ENCODE data around the gene RAC3.
A peak's percentile ranks its signal among the peaks of the same experiment; 100 is the strongest.

RAC3 gene

GRCh38 chr17:82021900-82022309 lies 9.6 kb upstream of the RAC3 start:
- peak overlapping the region; percentile 84 for H3K4me3 ChIP-seq (ENCODE audit: low read depth, low read length)
- TF ChIP-seq, protein P1, sequence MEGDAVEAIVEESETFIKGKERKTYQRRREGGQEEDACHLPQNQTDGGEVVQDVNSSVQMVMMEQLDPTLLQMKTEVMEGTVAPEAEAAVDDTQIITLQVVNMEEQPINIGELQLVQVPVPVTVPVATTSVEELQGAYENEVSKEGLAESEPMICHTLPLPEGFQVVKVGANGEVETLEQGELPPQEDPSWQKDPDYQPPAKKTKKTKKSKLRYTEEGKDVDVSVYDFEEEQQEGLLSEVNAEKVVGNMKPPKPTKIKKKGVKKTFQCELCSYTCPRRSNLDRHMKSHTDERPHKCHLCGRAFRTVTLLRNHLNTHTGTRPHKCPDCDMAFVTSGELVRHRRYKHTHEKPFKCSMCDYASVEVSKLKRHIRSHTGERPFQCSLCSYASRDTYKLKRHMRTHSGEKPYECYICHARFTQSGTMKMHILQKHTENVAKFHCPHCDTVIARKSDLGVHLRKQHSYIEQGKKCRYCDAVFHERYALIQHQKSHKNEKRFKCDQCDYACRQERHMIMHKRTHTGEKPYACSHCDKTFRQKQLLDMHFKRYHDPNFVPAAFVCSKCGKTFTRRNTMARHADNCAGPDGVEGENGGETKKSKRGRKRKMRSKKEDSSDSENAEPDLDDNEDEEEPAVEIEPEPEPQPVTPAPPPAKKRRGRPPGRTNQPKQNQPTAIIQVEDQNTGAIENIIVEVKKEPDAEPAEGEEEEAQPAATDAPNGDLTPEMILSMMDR (IDR thresholded peaks at IDR 0.05; ENCODE audit: borderline replicate concordance, insufficient read depth, low read depth, low read length): no peak

- TF ChIP-seq, protein P1 (IDR thresholded peaks at IDR 0.05; ENCODE audit: borderline replicate concordance, insufficient read depth, low read depth, low read length): no peak
- H3K4me3 ChIP-seq (ENCODE audit: low read depth, low read length): peak within 1 kb of the TSS; percentile 84
Observed at GRCh38 chr17:82022310-82022980, 9.0 kb upstream of the RAC3 start, which contains the start of gene CENPX. Gene CENPX (minus strand): TSS chr17:82022878. CDS start chr17:82022861, 17 bp downstream.

- peak within 1 kb of the TSS; percentile 84 for H3K4me3 ChIP-seq (ENCODE audit: low read depth, low read length)
- TF ChIP-seq, protein P1 (IDR thresholded peaks at IDR 0.05; ENCODE audit: borderline replicate concordance, insufficient read depth, low read depth, low read length): no peak
Observed at GRCh38 chr17:82022981-82023446, 8.5 kb upstream of the RAC3 start, which contains the start of gene LRRC45. Gene LRRC45 (plus strand): TSS chr17:82023305. CDS start chr17:82023644, 339 bp downstream.

DNA sequence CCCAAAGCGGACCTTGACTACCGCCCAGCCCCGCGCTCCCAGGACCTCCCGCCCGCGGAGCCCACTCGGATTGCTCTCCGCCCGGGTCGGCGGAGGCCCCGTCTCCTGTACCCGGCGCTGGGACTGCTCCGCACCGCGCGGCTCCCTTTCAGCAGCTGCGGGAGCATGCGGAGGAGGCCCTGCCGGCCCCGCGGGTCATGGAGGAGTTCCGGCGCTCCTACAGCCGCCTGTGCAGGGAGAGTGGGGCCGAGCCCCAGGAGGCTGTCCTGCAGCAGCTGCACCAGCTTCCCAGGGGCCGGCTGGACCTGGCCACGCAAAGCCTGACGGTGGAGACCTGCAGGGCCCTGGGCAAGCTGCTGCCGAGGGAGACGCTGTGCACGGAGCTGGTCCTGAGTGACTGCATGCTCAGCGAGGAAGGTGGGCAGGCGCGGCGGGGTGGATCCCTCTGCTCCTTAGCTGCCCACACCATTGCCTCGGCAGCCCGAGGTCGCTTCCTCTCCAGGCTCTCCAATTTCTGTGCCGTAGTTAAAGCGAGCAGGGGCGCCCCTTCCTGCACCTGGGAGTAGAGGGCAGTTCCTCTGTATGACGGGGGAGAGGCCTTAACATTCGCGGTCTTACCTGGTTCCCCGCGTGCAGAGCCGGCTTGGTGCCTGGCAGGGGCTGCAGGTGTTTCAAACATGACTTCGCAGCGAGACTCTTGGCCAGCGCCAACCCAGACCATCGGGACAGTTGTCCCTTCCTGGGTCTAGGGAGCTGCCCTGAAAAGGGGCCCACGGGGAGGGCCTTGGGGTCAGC lies 7.8 kb upstream of the RAC3 start:
- TF ChIP-seq, protein P1 (IDR thresholded peaks at IDR 0.05; ENCODE audit: borderline replicate concordance, insufficient read depth, low read depth, low read length): no peak
- peak overlapping the region; percentile 80 for H3K4me3 ChIP-seq (ENCODE audit: low read depth, low read length)

GRCh38 chr17:82024859-82025258 lies 6.6 kb upstream of the RAC3 start:
- H3K4me3 ChIP-seq (ENCODE audit: low read depth, low read length): no peak overlapping the region
- TF ChIP-seq, protein P1 (IDR thresholded peaks at IDR 0.05; ENCODE audit: borderline replicate concordance, insufficient read depth, low read depth, low read length): no peak

DNA sequence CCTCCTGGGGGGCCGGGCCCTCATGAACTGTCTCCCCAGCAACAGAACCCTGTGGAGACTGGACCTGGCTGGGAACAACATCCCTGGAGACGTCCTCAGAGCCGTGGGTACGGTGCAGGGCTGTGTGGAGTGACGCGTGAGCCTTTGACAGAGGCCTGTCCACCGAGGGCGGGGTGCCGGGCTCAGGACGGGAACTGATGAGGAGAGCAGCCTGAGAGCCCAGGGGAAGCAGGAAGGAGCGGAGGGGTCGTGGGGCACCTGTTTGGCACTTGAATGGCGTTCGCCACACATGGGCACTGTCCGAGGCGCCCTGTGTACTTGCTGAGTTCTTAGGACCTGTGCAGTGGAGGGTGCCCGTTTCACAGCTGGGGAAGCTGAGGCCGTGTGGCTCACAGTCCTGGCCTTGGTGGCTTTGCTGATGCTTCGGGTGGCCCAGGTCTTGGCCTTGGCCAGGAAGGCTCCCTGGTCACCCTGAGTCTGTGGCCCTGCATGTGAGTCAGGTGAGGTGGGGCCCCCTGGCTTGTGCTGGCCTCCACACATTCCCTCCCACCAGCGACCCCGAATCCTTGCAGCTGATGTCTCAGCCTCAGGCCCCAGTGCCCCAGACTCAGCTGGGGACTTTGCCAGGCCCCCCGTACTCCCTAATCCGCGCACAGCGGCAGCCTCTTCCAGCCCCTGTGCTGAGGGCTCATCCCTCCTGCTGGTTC lies 5.9 kb upstream of the RAC3 start:
- no peak overlapping the region for H3K4me3 ChIP-seq (ENCODE audit: low read depth, low read length)
- TF ChIP-seq, protein P1 (IDR thresholded peaks at IDR 0.05; ENCODE audit: borderline replicate concordance, insufficient read depth, low read depth, low read length): no peak

All from GM12875 (cell line).